Mesothelial cell of epicardium (in vitro differentiated cells): Measurements from ENCODE around the gene CTBP1. TPM values are rescaled to one million over a fixed set of nuclear protein-coding genes. Genes with fewer than 3 reads are reported as not detected.
A peak's percentile ranks its signal among the peaks of the same experiment; 100 is the strongest.

ENCODE experiments used
- DNase-seq, 2 experiments: peaks; one replicate each; pipeline ENCODE4 v3.0.0; 2021; ENCODE audit warnings: low spot score in 2 of 2; ENCODE audit not compliant: unreplicated experiment in 2 of 2
- H3K27ac Mint-ChIP-seq: 2 replicates; pipeline ENCODE4 v1.8.0; 2021; ENCODE audit warnings: mixed read lengths
- H3K27me3 Mint-ChIP-seq: 2 replicates; pipeline ENCODE4 v1.8.0; 2021; ENCODE audit warnings: low read depth, mixed read lengths
- H3K36me3 Mint-ChIP-seq: 2 replicates; pipeline ENCODE4 v1.8.0; 2021; ENCODE audit warnings: mixed read lengths
- H3K4me1 Mint-ChIP-seq: 2 replicates; pipeline ENCODE4 v1.8.0; 2021; ENCODE audit warnings: mixed read lengths
- H3K4me3 Mint-ChIP-seq: 2 replicates; pipeline ENCODE4 v1.8.0; 2021; ENCODE audit warnings: mild to moderate bottlenecking, moderate library complexity, mixed read lengths
- H3K9me3 Mint-ChIP-seq: 2 replicates; pipeline ENCODE4 v1.8.0; 2021; ENCODE audit warnings: mixed read lengths
- total RNA-seq: library from RNA; stranded (reverse); gene quantifications from 3 replicates; pipeline ENCODE4 v1.2.1, GENCODE V29; 2021
- TF ChIP-seq, protein P1 (sequence below): fragments of 200-600 bp; sonication (generic); IDR thresholded peaks from one replicate; pipeline ENCODE4 v1.5.0; 2021; ENCODE audit warnings: antibody characterized with exemption; ENCODE audit not compliant: unreplicated experiment

The CTBP1 gene
- total RNA-seq, 1 donor from 2014 or later: 194 TPM

DNA sequence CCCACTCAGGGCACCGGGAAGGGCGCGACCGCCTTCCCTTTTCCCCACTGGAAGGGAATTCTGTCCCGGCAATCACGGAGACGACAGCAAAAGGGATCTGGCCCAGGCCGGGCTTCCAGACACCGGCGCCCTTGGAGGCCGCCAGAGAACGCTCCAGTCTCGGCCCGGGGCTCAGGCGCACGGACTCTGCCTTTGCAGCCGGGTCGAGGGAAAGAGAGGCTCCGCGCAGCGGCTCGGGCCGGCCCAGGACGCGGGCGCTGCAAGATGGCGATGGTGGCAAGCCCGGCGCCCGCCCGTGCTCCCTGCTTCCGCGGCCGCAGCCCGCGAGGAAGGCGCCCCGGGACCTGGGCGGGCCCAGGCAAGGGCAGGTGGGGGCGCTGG is 1.1 kb downstream of the CTBP1 start:
- H3K36me3 Mint-ChIP-seq: peaks cover 29% of the 10 kb centered on the region
- no peak for DNase-seq
- H3K27me3 Mint-ChIP-seq: no peaks in the 10 kb centered on the region
- H3K9me3 Mint-ChIP-seq: peaks cover 9% of the 10 kb centered on the region
- peaks cover 27% of the 10 kb centered on the region for H3K4me1 Mint-ChIP-seq
- H3K27ac Mint-ChIP-seq: peak overlapping the region; percentile 56
- TF ChIP-seq, protein P1, sequence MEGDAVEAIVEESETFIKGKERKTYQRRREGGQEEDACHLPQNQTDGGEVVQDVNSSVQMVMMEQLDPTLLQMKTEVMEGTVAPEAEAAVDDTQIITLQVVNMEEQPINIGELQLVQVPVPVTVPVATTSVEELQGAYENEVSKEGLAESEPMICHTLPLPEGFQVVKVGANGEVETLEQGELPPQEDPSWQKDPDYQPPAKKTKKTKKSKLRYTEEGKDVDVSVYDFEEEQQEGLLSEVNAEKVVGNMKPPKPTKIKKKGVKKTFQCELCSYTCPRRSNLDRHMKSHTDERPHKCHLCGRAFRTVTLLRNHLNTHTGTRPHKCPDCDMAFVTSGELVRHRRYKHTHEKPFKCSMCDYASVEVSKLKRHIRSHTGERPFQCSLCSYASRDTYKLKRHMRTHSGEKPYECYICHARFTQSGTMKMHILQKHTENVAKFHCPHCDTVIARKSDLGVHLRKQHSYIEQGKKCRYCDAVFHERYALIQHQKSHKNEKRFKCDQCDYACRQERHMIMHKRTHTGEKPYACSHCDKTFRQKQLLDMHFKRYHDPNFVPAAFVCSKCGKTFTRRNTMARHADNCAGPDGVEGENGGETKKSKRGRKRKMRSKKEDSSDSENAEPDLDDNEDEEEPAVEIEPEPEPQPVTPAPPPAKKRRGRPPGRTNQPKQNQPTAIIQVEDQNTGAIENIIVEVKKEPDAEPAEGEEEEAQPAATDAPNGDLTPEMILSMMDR: no peak
- H3K4me3 Mint-ChIP-seq: peak overlapping the region; percentile 76

DNA sequence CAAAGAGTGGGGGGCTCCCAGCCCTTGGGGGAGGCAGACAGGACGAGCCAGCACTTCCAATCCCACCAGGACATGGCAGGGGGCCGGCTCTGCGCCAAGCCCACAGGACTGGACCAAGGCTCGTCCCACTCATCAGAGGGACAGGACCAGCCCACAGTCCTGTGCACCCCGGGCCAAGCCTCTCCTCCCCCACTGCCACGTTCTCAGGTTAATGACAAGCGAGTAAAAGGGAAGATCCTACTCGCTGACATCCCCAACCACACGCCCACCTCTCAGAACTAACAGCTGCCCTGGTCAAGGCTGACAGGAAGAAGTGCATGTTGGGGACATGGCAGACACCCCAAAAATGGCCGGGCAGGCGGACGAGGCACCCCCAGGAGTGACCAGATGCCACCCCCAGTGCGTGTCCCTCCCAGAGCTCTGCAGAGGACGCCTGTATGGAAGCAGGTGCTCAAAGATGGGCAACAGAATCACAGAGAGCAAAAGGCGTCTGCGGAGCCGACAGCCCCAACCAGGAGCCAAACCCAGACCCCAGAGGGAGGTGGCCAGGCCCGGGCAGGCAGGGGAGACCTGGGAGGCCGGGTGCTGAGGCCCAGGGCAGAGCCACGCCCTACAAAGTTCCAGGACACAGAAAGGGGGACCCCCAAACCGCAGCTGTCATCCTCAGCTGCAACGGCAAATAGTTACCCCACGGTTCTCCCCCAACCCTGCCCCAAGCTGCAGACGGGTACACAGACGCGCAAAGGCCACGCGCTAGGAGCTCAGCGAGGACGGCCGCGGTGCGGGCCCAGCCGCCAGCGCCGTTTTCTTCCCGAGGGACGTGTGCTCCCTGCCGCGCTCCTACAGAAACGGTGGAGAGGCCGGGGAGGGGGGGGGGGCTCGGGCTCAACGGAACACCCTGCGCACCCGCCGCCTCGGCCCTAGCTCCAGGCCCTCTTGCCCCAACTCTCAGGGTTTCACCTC is 1.7 kb downstream of the CTBP1 start:
- H3K27me3 Mint-ChIP-seq: no peaks in the 10 kb centered on the region
- peaks cover 4% of the 10 kb centered on the region for H3K9me3 Mint-ChIP-seq
- peak overlapping the region; percentile 76 for H3K4me3 Mint-ChIP-seq
- no peak for DNase-seq
- peaks cover 25% of the 10 kb centered on the region for H3K36me3 Mint-ChIP-seq
- H3K27ac Mint-ChIP-seq: peak overlapping the region; percentile 82
- TF ChIP-seq, protein P1: no peak
- H3K4me1 Mint-ChIP-seq: peaks cover 27% of the 10 kb centered on the region

DNA sequence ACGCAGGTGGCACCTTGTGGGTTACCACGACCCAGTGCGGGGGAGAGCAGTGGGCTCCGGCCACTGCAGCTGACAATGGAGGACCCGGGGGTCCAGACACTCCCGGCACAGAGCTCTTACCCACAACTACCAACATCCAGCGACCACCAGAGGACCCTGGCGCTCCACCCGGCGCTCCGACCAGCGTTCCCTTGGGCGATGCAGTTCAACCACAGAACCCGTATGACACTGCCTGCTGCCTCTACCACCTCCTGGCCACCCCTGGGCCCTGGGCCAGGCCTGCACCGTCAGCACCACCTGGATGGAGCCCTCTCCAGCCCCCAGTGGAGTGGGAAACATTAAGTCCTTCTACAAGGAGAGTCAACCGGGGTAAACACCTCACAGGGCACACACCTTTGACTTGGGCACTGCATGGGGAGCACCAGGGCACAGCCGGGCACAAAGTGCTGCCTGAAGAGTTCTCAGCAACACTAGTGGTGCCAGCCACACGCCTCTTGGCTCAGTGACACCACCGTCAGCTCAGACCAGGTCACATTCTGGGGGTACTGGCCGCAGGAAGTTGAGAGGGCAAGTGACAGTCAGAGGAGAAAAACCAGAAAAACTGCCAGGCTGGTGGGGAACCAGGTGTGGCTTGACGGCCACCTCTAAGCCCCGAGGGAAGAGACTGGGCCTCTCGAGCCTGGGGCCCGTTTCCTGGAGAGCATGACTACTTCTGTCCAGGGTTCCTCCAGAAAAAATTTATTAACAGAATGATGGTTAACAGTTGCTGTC is 2.6 kb downstream of the CTBP1 start:
- H3K4me3 Mint-ChIP-seq: peak overlapping the region; percentile 76
- peaks cover 18% of the 10 kb centered on the region for H3K36me3 Mint-ChIP-seq
- peaks cover 27% of the 10 kb centered on the region for H3K4me1 Mint-ChIP-seq
- H3K9me3 Mint-ChIP-seq: no peaks in the 10 kb centered on the region
- no peak for DNase-seq
- no peaks in the 10 kb centered on the region for H3K27me3 Mint-ChIP-seq
- TF ChIP-seq, protein P1: no peak
- peak overlapping the region; percentile 82 for H3K27ac Mint-ChIP-seq

- H3K27ac Mint-ChIP-seq: peak overlapping the region; percentile 56
- peaks cover 13% of the 10 kb centered on the region for H3K36me3 Mint-ChIP-seq
- H3K4me1 Mint-ChIP-seq: peaks cover 27% of the 10 kb centered on the region
- H3K4me3 Mint-ChIP-seq: peak overlapping the region; percentile 76
- no peaks in the 10 kb centered on the region for H3K27me3 Mint-ChIP-seq
- DNase-seq: peak; percentile 20 to 31
- TF ChIP-seq, protein P1: no peak
- H3K9me3 Mint-ChIP-seq: no peaks in the 10 kb centered on the region
Observed at GRCh38 chr4:1245481-1246051, 3.4 kb downstream of the CTBP1 start.

DNA sequence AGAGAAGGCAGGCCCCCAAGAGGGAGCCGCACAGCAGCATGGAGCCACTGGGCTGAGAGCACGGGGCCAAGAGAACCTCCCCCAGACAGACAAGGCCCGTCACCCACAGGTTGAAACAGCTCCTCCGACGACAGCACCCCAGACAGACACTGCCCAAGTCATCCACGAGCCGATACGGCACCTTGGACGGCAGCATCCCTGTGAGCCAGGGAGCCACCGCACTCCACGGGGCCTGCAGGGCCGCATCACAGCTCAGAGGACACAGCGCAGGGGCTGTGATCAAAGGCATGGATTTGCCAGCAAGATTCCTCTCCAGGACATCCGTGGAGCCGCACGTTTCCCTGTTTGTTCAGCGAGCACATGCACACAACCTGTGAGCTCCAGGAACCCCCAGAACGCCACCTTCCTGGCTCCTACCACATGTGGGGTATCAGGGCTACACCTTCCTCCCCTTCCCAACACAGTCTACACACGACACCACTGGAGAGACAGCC is 3.9 kb downstream of the CTBP1 start:
- no peaks in the 10 kb centered on the region for H3K27me3 Mint-ChIP-seq
- H3K36me3 Mint-ChIP-seq: peaks cover 8% of the 10 kb centered on the region
- H3K4me1 Mint-ChIP-seq: peaks cover 27% of the 10 kb centered on the region
- peak overlapping the region; percentile 26 for H3K4me3 Mint-ChIP-seq
- H3K27ac Mint-ChIP-seq: peak overlapping the region; percentile 56
- DNase-seq: peak in 1 of 2 experiments; percentile 22
- H3K9me3 Mint-ChIP-seq: no peaks in the 10 kb centered on the region
- TF ChIP-seq, protein P1: no peak
